Activated CD8-positive, alpha-beta T cell treated with anti-CD3 and anti-CD28 coated beads for 36 hours (primary cell): ENCODE results near the gene TSEN34. TPM values are rescaled to one million over a fixed set of nuclear protein-coding genes. Genes with fewer than 3 reads are reported as not detected.
A peak's percentile ranks its signal among the peaks of the same experiment; 100 is the strongest.

Experiments used
- ATAC-seq: fragments of 200-7000 bp; cut with Tn5 transposase; one replicate; pipeline ENCODE4 v1.10.0; 2021; ENCODE audit warnings: mild to moderate bottlenecking, moderate library complexity
- CTCF ChIA-PET: fragments of 350-600 bp; sonication (Branson Sonifier 250); formaldehyde crosslinking; loops from one replicate; lab custom pipeline; 2021; ENCODE audit warnings: antibody characterized with exemption; lab: Charles Lee
- POLR2A ChIA-PET: fragments of 350-600 bp; sonication (Branson Sonifier 250); formaldehyde crosslinking; loops from one replicate; lab custom pipeline; 2021; ENCODE audit warnings: antibody characterized with exemption; lab: Charles Lee
- DNase-seq: peaks from one replicate; pipeline ENCODE4 v3.0.0-alpha.2; 2020
- H3K27ac Mint-ChIP-seq: one replicate; pipeline ENCODE4 v1.8.0; 2021; ENCODE audit warnings: mild to moderate bottlenecking, mixed read lengths
- H3K27me3 Mint-ChIP-seq: one replicate; pipeline ENCODE4 v1.8.0; 2021; ENCODE audit warnings: mixed read lengths
- H3K36me3 Mint-ChIP-seq: one replicate; pipeline ENCODE4 v1.8.0; 2021; ENCODE audit warnings: low read depth, mixed read lengths
- H3K4me1 Mint-ChIP-seq: one replicate; pipeline ENCODE4 v1.8.0; 2021; ENCODE audit warnings: low read depth, mixed read lengths
- H3K4me3 Mint-ChIP-seq: one replicate; pipeline ENCODE4 v1.8.0; 2021; ENCODE audit warnings: mild to moderate bottlenecking, moderate library complexity, mixed read lengths
- H3K9me3 Mint-ChIP-seq: one replicate; pipeline ENCODE4 v1.8.0; 2021; ENCODE audit warnings: mixed read lengths
- intact Hi-C: fragments of 100-400 bp; cut with micrococcal nuclease; formaldehyde crosslinking; loops from one replicate; pipeline ENCODE4 v1.10.0; 2022
- total RNA-seq, 2 experiments: library from RNA; stranded (reverse); gene quantifications; one replicate each; pipeline ENCODE4 v1.2.3, GENCODE V29; 2021
- TF ChIP-seq, protein P1 (sequence below): fragments of 200-600 bp; IDR thresholded peaks from one replicate; pipeline ENCODE4 v1.8.0; 2022; ENCODE audit warnings: antibody characterized with exemption, mild to moderate bottlenecking

Gene TSEN34
- total RNA-seq, 2 experiments from 2014 or later: 12.5 TPM

DNA sequence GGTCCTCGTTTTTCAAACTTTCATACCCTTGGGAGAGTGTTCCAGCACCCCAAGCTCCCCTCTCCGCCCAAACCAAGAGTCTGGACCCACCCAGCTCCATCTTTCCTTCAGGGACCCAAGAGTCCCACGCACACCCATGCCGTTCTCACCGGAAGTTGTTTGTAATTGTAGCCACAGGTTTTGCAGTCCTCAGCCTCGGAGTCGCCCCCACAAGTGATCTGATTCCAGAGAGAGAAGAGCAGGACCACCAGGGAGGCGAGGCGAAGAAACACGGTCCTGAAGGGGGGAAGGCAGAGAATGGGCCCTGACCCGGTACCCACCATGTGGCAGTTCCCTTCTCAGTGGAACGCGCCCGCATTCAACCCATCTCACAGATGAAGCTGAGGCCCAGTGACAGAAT, 28.2 kb upstream of the TSEN34 start:
- TF ChIP-seq, protein P1, sequence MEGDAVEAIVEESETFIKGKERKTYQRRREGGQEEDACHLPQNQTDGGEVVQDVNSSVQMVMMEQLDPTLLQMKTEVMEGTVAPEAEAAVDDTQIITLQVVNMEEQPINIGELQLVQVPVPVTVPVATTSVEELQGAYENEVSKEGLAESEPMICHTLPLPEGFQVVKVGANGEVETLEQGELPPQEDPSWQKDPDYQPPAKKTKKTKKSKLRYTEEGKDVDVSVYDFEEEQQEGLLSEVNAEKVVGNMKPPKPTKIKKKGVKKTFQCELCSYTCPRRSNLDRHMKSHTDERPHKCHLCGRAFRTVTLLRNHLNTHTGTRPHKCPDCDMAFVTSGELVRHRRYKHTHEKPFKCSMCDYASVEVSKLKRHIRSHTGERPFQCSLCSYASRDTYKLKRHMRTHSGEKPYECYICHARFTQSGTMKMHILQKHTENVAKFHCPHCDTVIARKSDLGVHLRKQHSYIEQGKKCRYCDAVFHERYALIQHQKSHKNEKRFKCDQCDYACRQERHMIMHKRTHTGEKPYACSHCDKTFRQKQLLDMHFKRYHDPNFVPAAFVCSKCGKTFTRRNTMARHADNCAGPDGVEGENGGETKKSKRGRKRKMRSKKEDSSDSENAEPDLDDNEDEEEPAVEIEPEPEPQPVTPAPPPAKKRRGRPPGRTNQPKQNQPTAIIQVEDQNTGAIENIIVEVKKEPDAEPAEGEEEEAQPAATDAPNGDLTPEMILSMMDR: no peak
- peak overlapping the region; percentile 76 for H3K4me3 Mint-ChIP-seq

DNA sequence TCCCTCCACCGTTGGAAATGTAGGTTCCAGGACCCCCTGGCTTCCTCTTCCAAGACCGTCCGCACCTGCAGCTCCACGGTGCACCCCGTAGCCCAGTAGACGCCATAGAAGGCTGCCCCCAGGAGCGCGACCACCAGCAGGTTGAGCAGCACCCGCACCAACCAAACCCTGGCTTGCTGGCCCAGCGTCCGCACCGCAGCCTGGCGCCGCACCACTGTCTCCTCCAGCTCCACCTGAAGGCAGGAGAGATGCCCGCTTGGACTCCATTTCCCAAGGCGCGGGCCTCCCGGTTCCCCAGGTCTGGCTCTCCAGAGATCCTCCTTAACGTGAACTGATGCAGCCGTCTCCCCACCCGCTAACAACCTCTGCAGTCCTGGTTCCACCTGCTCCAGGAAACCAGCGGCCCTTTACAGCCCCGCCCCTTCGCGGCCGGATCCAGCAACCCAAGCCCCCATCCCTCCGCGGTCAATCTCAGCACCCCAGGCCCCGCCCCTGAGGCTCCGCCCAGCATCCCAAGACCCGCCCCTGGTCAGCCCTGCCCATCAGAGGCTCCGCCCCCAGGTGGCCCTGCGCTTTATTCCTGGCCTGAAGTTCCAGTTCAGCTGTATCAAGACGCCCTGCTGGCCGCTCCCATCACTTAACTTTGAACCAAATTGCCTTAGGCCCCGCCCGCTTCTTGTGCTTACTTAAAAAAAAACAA, 26.6 kb upstream of the TSEN34 start:
- no peak overlapping the region for H3K4me3 Mint-ChIP-seq
- POLR2A ChIA-PET: interaction anchor here (0.9 to 2.3 kb wide), 5 partner anchors 8 to 70 kb away, joined by 3 to 9 read pairs (median 4); partner anchors contain the start of genes PRPF31, RPS9, TFPT and TMC4
- TF ChIP-seq, protein P1: no peak
- H3K4me1 Mint-ChIP-seq: peaks cover 35% of the 10 kb centered on the region
- no peaks in the 10 kb centered on the region for H3K36me3 Mint-ChIP-seq
- intact Hi-C loops: no loop called here
- no peak overlapping the region for H3K27ac Mint-ChIP-seq
- H3K27me3 Mint-ChIP-seq: peaks cover 13% of the 10 kb centered on the region
- no peak for ATAC-seq
- peak; percentile 67 for DNase-seq
- CTCF ChIA-PET: no interaction called here
- H3K9me3 Mint-ChIP-seq: no peaks in the 10 kb centered on the region

More for the DNA sequence above, 28.2 kb upstream of the TSEN34 start:
- Mint-ChIP-seq H3K36me3 (peaks cover 3% of the 10 kb centered on the region), H3K4me1 (peaks cover 39% of the 10 kb centered on the region), H3K9me3 (no peaks in the 10 kb centered on the region), H3K27ac (no peak overlapping the region), H3K27me3 (peaks cover 13% of the 10 kb centered on the region)
- ChIA-PET CTCF (no interaction called here), POLR2A (interaction anchor here (0.6 to 1.4 kb wide), 2 partner anchors 46 to 47 kb away, joined by 3 to 6 read pairs; partner anchors contain the start of genes PRPF31 and TFPT)
- intact Hi-C loops: no loop called here
- ATAC-seq (no peak), DNase-seq (no peak)

DNA sequence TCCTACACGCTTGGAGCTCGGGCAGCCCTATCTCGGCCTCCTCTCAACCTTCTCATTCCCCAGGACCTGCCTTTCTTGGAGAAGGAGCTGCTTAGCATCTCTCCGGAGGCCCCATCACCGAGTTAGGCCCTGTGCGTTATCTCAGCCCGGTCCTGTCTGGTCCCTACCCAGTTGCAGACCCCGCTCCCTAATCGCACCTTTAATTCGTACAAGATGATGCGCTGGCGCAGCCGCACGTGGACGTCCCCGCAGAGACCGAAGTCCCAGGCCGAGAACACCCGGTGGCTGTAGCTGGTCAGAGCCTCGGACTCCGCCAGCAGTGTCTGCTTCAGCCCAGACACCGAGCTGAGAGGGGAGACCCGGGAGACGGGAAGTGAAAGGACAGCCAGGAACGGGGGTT, 25.9 kb upstream of the TSEN34 start:
- CTCF ChIA-PET: interaction anchor here (0.8 kb wide), 1 partner anchor 24 kb away, joined by 3 read pairs; the partner anchor contains the start of gene MBOAT7
- TF ChIP-seq, protein P1: no peak
- DNase-seq (no peak), ATAC-seq (no peak)
- peaks cover 35% of the 10 kb centered on the region for H3K4me1 Mint-ChIP-seq
- H3K4me3 Mint-ChIP-seq: no peak overlapping the region
- POLR2A ChIA-PET: interaction anchor here (0.9 to 2.3 kb wide), 4 partner anchors 24 to 69 kb away, joined by 3 to 9 read pairs (median 3); partner anchors contain the start of gene RPS9
- no peak overlapping the region for H3K27ac Mint-ChIP-seq
- intact Hi-C loops: no loop called here
- no peaks in the 10 kb centered on the region for H3K36me3 Mint-ChIP-seq
- peaks cover 13% of the 10 kb centered on the region for H3K27me3 Mint-ChIP-seq
- no peaks in the 10 kb centered on the region for H3K9me3 Mint-ChIP-seq

DNA sequence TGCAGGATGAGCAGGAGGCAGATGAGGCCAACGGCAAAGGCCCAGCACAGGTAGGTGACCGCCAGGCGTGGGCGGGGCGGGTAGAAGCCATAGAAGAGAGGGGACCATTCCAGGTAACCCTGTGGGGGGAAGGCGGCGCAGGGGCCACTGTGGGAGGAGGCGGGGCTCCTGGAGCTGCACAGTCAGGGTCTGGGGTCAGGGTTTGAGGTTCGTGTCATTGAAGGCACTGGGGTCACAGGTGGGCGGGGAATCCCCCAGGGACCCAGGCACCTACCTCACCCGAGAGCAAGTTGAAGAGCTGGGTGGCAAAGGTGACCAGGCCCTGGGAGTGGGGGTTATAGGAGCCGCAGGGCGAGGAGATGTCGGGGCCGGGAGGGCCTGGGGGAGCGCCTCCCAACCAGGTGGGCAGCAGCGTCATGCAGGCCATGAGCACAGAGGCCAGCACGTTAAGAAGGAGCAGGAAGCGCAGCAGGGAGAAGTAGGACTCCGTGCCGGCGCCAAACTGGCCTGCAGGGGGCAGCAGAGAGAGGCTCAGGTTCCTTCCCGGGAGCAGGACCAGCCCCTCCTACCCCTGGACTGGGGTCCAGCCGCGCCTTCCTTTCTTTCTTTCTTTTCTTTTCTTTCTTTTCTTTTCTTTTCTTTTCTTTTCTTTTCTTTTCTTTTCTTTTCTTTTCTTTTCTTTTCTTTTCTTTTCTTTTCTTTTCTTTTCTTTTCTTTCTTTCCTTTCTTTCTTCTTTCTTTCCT, 22.8 kb upstream of the TSEN34 start:
- intact Hi-C loops: loop anchor here (1.0 kb wide), 1 partner anchor 63 kb away; no protein-coding TSS in a partner anchor
- peak; percentile 91 for ATAC-seq
- Mint-ChIP-seq H3K36me3 (no peaks in the 10 kb centered on the region), H3K9me3 (no peaks in the 10 kb centered on the region), H3K27me3 (peaks cover 11% of the 10 kb centered on the region), H3K4me1 (peaks cover 13% of the 10 kb centered on the region), H3K27ac (no peak overlapping the region), H3K4me3 (no peak overlapping the region)
- TF ChIP-seq, protein P1: peak; percentile 83
- ChIA-PET POLR2A (interaction anchor here (1.4 to 1.8 kb wide), 2 partner anchors 9 to 33 kb away, joined by 5 read pairs; partner anchors contain the start of genes LENG1 and RPS9), CTCF (interaction anchor here (0.6 to 3.0 kb wide), 8 partner anchors 10 to 100 kb away, joined by 3 to 22 read pairs (median 4); partner anchors contain the start of genes CNOT3, LENG1 and MBOAT7)
- DNase-seq: peak; percentile 96
